ENCODE measurements around the gene PCSK6. TPM values are rescaled to one million over a fixed set of nuclear protein-coding genes. Genes with fewer than 3 reads are reported as not detected.

Gene PCSK6
- polyA plus RNA-seq, 3 donors: 6.5 to 9.2 (median 7.3) TPM

DNA sequence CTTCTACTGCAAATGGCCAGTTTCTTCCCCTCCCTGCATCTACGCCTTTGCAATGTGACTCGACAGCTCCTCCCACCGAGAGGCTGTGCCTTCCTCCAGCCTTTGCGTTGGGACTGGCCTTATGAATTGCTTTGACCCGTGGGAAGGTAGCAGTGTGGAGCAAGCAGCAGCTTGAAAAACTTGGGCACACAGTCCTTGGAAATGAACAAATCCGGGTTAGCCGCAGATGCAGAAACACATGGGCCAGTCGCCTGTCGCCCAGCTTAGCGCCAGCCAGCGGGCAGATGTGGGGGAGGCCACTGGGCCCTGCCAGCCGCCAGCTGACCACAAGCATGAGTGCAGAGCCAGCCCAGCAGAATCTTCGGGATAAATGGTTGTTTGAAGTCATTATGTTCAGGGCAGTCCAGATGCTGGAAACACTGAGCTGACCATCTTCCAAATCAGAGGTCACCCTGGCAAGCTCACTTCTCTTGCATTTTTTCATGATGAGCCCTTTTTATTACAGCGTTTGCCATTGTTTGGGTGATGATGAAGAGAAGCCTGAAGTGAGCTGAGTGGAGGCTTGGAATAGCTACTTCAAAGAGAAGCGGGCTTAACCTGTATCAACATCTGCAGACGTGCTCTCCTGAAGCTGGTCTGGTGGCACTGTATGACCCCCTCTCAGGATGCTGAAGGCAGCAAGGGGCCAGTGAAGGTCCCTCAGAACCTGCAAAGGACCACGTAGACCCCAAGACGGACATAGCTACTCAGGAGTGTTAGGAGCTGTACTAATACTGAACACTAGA, 222.0 kb downstream of the PCSK6 start:
- no peak for DNase-seq (ENCODE audit: low read depth in 3 of 3, low spot score in 2 of 3)

DNA sequence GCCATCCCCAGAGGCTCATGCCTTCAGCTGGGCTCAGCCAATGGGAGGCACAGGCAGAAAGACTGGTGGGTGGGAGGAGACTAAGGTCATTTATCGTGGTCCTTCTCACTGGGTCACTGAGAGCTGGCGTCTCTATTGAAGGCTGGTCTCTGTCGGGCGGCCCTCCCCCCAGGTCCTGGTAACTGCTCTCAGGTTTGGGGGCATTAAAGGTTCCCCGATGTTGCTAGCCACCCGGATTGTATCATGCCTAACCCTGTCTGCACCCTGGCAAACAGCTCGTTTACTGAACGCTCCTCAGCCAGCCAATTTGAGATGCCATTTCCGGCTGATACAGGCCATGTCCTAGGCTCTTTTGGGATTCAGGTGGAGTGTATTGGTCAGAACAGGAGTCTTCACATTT, 222.7 kb downstream of the PCSK6 start:
- no peak for DNase-seq (ENCODE audit: low read depth in 3 of 3, low spot score in 2 of 3)

DNA sequence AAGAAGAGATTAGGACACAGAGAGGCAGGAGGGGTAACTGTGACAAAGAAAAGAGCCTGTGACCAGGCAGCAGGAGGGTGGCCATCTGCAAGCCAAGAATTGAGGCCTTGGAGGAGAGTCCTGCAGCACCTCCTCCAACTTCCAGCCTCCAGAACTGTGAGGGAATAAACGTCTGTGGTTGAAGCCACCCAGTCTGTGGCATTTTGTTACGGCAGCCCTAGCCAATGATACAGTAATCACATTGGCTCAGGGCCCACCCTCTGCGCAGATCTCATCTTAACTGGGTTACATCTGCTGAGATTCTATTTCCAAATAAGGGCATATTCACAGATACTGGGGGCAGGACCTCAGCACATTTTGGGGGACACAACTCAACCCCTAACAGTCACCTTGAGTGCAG, 223.5 kb downstream of the PCSK6 start:
- DNase-seq (ENCODE audit: low read depth in 3 of 3, low spot score in 2 of 3): no peak

DNA sequence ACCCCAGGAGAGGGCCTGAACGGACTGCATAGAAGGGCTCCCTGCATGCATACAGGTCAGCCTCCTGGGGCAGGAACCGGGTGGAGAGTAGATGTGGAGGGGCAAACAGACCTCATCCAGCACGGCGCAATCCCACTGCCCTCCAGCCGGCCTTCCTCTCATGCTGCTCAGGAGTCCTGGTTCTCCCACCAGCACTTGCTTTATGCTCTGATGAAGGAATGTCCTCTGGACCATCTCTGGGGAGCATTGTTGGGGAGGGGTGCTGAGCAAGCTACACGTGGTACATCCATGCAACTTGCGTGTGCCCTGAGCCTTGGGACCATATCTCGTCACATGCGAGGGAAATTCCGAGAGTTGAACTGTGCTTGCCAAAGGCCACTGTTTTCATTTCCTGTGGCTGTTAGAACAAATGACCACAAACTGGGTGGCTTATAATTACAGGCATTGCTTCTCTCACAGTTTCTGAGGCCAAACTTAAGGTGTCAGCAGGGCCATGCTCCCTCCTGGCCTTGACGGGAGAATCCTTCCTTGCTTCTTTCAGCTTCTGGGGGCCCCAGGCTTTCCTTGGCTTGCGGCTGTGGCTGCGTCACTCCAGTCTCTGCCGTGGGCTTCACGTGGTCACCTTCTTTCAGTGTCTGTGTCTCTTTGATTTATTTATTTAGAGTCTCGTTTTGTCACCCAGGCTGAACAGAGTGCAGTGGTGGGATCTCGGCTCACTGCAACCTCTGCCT, 224.4 kb downstream of the PCSK6 start:
- no peak for DNase-seq (ENCODE audit: low read depth in 3 of 3, low spot score in 2 of 3)

DNA sequence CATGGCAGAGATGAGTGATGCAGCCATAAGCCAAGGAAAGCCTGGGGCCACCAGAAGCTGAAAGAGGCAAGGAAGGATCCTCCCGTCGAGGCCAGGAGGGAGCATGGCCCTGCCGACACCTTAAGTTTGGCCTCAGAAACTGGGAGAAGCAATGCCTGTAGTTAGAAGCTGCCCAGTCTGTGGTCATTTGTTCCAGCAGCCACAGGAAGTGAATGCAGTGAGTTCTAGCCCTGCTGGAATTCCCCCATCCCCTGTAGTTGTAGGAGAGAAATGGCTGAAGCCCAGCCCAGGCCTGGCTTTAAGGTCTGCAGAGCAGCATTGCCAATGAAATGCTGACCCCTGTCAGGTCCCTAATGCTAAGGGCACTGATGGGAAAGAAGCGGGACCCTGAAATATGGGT, 225.5 kb downstream of the PCSK6 start:
- no peak for DNase-seq (ENCODE audit: low read depth in 3 of 3, low spot score in 2 of 3)

DNA sequence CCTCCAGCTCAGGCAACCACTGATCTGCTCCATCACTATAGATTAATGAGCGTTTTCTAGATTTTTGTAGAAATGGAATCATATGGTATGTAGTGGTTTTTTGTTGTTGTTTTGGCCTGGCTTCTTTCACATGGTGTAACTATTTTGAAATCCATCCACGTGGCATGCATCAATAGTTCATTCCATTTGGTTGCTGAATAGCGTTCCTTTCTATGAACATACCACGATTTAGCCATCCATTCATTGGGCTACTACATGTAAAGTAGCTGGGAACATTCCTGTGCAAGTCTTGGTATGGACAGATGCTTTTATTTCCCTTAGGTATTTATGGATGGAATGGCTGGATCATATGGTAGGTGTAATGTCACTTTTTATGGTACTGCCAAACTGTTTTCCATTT, 227.0 kb downstream of the PCSK6 start:
- DNase-seq (ENCODE audit: low read depth in 3 of 3, low spot score in 2 of 3): no peak

DNA sequence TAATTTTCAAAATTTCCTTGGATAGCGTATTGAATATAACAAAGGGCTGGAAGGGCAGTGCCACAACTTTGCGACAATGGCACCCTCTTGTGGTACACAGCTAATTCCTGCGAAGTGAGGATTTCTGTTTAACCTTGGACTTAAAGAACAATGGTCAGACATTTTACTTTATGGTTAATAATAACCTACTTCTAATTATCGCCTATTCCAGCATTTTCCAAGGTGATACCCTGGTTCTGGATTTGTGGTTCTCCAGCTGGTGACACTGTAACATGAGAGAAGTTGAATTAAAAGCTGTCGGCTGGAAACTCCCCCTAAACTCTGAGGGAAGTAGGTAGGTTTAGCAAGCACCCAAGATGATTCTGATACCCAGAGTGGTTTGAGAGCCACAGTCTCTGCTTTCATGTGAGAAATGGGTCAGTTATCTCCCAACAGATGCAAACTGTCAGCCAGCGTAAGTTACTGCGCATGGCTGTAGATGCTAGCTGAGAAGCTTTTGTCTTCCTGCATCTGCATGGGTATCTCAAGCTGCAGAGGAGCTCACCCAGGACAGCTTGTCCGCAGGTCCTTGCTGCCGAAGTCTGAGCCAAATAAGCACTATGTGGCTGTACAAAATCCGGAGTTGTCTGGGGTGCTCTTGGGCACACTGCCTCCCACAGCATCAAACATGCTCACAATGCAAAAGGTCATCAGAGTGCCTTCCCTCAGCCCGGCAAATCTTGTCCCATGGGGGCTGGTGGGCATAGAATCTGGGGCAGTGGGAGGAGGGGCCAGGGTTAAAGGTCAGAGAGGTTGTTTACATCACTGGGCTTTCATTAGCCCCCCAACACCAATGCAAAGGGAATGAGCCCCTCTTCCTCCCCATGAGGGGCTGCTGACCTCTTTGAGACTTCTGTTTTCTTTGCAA, 231.0 kb downstream of the PCSK6 start:
- peak in 1 of 3 donors; percentile 69 for DNase-seq (ENCODE audit: low read depth in 3 of 3, low spot score in 2 of 3)

DNA sequence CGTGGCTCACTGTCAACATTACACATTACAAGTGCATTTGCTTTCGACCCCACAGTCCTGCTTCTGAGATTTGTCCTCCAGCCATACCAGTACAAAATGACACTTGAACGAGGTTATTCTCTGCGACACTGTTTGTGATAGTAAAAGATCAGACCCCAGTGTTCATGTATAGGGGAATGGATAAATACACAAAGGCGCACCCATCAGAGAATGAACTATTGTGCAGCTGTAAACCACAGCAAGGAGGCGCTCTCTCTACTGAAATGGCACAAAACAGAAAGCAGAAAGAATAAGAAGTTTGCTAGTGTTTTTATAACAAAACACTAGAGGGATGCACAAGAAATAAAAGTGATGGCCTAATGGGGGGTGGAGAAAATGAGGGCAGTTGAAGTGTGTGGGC, 232.8 kb downstream of the PCSK6 start:
- no peak for DNase-seq (ENCODE audit: low read depth in 3 of 3, low spot score in 2 of 3)

DNA sequence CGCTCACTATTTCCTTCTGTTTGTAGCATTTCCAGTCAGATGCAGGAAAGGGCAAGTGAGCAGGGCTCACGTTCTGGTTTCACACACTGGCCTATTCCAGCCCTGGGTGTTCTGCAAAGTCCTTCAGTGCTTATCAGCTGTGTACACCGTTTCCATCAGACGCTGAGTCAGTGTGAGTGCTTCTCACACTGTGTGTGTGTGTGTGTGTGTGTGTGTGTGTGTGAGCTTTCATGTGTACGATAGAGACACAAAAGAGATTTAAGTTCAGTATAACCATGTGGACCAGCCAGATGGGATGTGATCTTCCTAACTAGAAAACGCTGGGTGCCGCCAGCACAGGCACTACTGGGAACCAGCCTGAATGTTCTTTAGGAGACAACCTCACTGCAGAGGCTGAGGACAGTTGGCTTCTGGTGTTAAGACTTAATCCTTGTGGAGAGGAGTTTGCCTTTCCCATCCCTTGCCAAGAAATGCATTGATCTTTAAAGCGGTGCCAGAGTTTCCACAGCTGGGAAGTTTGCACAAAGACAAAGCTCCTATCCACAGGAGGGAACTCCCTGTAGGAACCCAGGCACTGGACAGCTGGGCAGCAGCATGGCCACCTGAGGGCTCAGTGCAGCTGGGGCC, 233.8 kb downstream of the PCSK6 start:
- no peak for DNase-seq (ENCODE audit: low read depth in 3 of 3, low spot score in 2 of 3)

DNA sequence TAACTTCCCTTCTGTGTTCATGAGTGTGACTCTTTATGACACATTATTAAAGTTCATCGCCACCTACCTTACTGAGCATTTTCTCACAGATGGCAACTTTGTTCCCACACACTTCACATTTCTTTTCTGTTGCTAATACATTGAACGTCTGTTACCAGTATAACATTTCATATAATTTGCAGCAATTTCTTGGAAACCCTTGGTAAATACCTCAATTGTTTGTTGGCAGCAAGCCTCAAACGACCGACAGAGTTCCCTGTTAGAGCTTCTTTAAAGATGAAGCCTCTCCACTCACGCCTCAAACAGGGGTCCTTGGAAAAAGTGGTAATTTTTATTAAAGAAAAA, 234.5 kb downstream of the PCSK6 start:
- DNase-seq (ENCODE audit: low read depth in 3 of 3, low spot score in 2 of 3): no peak

DNA sequence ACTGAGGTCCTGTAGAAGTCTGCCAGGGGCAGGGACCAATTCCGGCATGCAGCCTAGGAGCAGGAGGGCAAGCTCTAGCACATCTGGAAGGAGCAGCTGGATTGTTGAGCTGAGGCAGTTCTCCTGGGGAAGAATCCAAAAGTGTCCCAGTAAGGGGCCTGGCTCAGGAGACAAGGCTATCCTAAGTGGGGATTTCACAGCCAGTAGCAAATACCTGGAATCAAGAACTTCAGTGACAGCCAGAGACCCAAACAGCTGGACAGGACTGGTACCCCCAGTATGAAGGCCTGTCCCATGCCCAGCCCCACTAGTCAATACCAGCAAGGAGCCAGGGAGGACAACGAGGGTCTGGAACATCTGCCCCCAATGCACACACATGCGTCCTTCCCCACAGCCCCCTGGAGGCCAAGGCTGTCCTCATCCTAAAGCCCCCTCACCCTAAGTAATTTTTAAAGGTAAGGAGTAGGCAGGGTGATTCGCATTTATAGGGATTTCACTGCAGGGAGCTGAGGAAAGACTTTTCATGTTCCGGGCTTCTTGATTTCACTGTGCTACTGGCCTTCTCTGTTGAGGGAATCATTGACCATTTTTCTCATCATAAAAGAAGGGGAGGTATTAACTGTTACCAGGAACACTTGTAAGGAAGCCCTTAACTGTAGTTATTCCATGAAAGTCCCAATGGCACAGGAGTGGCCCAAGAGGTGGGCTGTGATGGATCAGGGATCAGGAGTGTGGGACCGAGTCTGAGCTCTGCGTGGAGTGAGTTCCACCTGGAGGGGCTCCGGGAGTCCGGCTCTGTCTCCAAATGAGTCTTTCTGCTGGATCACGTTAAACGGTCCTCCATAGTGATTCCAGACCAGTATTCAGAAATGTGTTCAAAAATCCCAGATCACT, 235.1 kb downstream of the PCSK6 start:
- no peak for DNase-seq (ENCODE audit: low read depth in 3 of 3, low spot score in 2 of 3)

Other genes with a start within 250 kb of the PCSK6 start
- gene CHSY1, start 237.7 kb downstream of the PCSK6 start, polyA plus RNA-seq (ENCODE audit: insufficient read length in 3 of 3): 10 to 100 TPM; 45.6 to 52.3 (median 50.9) TPM
- 10 to 100 TPM; 70.8 to 71.8 (median 71.0) TPM for gene SELENOS, start 212.2 kb downstream of the PCSK6 start, polyA plus RNA-seq (ENCODE audit: insufficient read length in 3 of 3)
- 10 to 100 TPM; 57.3 to 63.6 (median 61.5) TPM for gene SNRPA1, start 194.5 kb downstream of the PCSK6 start, polyA plus RNA-seq (ENCODE audit: insufficient read length in 3 of 3)
- 10 to 100 TPM; 64.4 to 74.1 (median 66.0) TPM for gene TM2D3, start 162.7 kb upstream of the PCSK6 start, polyA plus RNA-seq (ENCODE audit: insufficient read length in 3 of 3)
- 10 to 100 TPM; 18.0 to 22.8 (median 21.1) TPM for gene TARS3, start 234.8 kb upstream of the PCSK6 start, polyA plus RNA-seq (ENCODE audit: insufficient read length in 3 of 3)